SW 1271 (cell line): Measurements from ENCODE around the gene SAC3D1.
"Not testable (repeated sequence)": the region's sequence is repeated elsewhere in the genome, so short reads cannot be mapped to it uniquely, and the experiment has no call there.

Experiments used
- DNase-seq, 2 experiments: peaks; one replicate each; lab custom pipeline; 2025; lab: John Stamatoyannopoulos, UW

Gene SAC3D1

DNA sequence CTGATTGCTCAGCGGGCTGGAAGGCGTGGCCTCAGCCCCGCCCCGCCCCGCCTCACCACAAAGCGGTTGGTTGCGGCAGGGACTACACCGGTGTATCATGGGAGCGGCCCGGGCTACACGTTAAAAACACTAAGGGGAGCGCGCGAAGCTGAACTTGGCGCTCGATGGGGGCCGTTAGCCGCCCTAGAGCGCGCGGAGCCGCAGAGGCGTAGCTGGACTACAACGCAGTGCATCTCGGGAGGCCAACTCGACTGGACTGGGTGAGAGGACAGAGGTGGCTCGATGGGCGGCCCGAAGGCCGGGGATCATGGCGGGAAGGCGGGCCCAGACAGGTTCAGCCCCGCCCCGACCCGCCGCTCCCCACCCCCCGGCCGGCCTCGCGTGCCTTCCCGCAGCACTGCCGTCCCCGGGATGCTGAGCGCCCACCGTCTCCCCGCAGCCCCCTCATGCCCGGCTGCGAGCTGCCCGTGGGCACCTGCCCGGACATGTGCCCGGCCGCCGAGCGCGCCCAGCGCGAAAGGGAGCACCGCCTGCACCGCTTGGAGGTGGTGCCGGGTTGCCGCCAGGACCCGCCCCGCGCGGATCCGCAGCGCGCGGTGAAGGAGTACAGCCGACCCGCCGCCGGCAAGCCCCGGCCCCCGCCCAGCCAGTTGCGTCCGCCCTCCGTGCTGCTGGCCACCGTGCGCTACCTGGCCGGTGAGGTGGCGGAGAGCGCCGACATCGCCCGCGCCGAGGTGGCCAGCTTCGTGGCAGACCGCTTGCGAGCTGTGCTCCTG is at the start of gene SAC3D1:
Gene SAC3D1 (plus strand): TSS at position 364 of the 776 bp plus-strand sequence. CDS start 83 bp downstream, at position 447.
- DNase-seq = peak; percentile 83 to 94

DNA sequence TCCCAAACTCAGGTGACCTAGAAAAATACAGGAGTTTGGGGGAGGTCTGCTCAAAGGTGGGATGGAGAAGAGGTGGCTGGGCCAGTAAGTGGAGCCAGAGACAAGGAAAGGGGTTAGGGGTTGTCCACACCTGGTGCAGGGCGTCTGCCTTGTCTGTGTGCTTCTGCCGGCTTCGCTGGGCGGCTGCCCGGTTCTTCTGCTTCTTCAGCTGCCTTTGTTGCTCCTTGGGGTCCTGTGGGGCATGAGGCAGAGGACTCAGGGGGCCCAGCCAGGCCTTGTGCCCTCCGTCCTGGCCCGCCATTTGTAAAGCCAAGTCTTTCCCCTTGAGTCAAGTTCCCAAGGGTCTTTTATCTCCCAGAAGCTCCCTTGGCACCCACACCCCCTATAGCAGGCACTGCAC is 46.7 kb upstream of the SAC3D1 start:
- no peak for DNase-seq

DNA sequence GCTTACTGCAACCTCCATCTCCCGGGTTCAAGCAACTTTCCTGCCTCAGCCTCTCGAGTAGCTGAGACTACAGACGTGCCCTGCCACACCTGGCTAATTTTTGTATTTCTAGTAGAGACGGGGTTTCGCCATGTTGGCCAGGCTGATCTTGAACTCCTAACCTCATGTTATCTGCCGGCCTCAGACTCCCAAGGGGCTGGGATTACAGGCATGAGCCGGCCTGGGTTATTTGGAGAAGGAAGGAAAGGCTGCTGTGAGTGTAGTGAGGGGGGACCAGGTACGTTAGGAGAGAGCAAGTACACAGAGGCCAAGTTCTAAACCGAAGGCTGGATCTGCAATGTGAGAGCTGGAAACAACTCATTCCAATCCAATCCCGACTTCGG is 44.7 kb upstream of the SAC3D1 start:
- DNase-seq = no peak

DNA sequence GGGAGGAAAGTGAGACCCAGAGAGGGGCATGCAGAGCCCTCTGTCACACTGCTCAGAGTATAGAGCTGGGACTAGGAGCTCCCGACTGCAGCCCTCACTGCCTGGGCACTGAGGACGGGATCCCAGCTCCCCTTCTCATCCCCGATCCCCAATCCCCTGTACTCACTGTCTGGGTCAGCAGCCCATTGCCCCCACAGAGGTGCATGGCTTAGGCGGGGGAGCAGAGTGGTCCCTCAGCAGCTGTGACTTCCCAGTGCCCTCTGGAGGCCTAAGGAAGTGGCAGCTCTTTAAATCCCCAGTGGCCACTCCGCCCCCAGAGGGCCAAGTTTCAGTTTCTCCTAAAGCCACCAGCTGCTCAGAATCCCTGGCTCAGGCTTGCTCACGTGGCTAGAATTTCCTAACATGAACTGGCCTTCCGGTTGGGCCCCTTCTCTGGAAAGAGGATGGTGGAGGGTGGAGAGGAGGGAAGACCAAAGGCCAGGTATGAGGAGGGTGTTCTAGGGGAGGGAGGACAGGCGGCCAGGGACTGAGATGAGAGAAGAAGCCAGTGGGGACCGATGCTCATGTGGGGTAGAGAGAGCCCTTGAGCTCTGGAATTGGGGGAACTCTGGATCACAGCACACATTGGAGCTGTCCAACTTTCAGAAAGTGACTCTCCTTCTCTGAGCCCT is 44.2 kb upstream of the SAC3D1 start, which contains the start of gene BATF2:
Gene BATF2 (minus strand): TSS at position 262 of the 671 bp plus-strand sequence. CDS start 57 bp downstream, at position 205.
- peak; percentile 40 to 80 for DNase-seq

DNA sequence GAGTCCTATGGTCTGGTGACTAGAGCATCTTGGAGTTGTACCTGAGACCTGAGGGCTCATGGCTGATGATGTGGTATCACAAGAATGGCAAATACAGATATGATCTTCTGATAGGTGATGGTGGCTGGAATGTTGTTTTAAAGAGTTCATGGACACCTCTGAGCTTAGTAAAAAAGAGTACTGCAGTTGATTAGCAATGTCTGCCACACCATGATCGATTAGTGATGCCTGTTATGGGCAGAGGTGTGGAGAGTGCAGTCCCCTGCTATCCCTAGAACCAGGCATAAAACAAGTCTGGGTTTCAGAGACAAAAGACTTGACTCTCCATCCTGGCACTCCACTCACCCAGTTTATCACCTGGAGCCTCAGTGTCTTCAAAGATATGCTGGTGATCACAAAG is 42.9 kb upstream of the SAC3D1 start:
- DNase-seq = peak in 1 of 2 experiments; percentile 16

DNA sequence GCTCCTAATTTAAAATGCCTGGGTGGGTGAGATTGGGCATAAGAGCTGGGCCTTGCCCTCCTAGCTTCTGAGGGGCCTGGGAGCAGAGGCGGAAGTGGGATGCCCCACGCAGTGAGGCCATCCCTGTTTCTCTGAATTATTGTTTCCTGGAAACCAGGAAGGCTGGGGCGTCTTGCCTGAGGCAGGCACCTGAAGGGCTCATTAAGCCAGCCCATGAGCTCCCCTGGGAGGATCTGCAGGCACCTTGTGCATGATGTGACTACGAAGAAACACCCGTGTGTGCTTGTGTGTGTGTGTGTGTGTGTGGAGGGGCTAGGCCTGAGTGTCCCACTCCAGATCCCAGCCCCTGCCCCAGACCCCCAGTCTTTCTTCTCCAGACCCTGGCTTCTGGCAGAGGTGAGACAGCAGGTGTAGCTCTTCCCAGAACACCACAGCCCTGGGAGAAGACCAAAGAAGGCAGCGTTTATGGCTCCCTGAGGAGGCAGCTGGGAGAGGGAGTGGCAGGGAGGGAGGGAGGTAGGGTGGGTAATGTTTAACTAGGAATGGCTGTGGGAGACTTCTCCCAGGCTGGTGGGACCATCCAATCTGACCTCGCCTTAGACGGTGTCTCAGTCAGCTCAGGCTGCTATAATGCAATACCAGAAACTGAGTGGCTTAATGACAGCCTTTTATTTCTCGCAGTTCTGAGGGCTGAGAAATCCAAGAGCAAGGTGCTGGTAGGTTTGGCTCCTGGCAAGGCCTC is 42.1 kb upstream of the SAC3D1 start:
- DNase-seq = no peak

DNA sequence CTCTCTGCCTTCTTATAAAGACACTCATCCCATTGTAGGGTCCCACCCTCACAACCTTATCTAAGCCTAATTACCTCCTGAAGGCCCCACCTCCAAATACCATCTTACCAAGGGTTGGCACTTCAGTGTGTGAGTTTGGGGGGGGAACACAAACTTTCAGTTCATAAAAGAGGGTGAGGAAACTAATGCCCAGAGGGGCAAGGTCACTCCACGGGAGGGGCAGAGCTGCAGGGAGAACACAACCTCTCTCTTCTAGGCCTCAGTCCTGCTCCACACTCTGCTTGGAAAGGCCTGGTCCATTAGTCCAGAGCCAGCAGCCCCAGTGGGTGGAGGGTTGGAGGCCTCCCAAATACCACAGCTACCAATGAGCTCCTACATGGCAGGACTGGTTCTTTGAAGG is 41.5 kb upstream of the SAC3D1 start:
- DNase-seq = no peak

DNA sequence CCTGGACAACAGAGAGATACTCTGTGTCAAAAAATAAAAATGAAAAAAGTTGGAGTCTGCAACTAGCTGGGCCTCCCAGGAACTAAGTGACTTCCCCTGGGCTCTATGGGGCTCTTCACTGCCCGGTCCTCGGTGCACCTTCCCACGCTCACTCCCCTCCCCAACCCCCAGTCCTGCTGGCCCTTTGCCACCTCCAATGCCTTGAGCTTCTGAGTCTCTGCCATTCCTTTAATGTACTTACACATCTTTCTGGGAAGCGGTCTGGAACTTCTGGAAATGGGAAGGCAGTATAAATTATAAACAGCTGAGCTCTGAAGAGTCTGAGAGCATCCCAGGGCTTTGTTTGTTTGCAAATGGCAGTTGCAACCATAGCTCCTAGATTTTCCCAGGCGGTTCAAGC is 38.3 kb upstream of the SAC3D1 start:
- no peak for DNase-seq

DNA sequence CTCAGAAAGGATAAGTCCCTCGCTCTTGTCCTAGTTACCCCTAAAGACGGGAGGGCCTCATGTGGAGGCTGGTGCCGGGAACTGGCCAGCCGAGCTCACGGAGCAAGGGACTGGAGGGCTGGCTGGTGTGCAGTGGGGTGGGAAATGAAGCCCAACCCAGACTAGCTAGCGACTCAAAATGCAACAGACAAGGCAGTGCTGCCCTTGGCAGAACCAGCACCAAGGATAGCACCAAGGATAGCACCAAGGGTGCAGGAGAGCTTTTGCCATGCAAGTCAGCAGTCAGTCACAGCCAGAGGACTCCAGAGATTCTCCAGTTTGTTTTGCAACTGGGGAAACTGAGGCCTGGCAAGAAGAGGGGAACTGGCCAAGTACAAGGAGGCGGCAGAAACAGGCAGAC is 37.7 kb upstream of the SAC3D1 start:
- no peak for DNase-seq

DNA sequence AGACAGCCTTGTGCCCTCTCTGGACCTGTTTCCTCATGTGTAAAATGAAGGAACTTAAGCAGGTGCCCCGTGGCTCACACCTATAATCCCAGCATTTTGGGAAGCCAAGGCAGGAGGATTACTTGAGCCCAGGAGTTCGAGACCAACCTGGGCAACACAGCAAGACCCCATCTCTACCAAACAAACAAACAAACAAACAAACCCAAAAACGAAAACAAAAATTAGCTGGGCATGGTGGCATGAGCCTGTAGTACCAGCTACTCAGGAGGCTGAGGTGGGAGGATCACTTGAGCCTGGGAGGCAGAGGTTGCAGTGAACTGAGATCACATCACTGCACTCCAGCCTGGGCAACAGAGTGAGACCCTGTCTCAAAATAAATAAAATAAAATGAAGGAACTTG is 37.0 kb upstream of the SAC3D1 start:
- not testable (repeated sequence) for DNase-seq

DNA sequence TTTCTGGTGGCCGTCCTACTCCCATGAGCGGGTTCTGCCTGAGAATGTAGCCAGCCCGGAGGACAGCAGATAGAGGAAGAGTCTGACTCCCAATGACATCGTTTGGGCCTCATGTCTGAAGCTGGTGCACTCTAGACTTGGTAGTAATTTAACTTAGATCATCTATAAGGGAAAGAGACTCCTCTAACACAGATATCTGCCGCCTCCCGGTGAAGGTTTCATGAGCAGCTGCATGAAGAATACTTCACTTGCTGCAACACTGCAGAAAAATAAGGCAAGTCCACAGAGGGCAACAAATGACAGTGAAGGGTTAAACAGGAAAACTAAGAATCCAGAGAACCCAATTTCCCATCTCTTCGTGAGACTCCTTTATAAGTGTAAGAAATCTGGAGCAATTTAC is 33.0 kb upstream of the SAC3D1 start:
- no peak for DNase-seq

DNA sequence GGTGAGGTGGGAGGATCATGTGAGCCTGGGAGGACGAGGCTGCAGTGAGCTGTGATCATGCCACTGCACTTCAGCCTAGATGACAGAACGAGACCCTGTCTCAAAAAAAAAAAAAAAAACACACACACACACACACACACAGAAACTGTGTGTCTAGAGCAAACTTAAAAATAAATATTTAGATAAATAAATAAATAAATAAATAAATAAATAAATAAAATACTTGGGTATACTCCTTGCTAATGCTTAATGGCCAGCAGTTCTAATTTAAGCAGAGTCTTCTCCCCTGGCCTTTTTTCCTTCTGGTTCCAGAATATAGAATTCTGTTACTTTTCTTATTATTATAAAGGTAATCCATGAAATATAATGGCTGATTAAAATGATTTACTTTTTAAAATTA is 32.1 kb upstream of the SAC3D1 start:
- DNase-seq = no peak

DNA sequence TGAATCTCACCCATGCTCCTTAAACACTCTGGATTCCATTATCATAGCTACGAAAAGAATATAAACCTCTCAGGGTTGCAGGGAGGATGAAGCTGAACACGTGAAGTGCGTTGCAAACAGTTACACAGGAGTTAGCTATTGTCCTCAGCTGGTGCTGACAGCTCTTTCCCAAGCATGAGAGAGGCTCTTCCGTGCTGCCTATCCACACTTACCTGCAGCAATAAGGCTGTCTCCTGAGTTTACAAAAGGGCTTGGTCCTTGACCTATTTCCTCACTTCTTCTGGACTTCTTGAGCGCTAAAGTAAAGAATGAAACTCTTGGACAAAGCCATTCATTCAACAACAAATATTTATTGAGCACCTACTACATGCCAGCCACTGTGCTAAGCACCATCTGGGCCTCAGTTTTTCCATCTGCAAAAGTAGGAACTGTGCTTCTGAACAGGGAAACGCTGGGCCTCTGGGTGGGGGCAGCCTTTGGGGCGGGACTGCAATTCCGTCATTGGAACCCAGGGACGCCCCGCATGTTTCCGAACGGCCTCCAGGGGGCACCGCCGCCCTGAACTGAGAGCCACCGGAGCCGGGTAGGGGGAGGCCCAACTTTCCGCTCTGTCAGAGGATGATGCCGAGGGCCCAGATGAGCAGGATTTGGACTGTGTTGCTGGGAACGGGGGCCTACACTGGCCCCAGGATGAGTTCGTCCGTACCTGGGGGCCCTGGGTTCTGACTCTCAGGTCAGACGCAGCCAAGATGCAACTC is 27.7 kb upstream of the SAC3D1 start:
- peak; percentile 67 to 83 for DNase-seq

DNA sequence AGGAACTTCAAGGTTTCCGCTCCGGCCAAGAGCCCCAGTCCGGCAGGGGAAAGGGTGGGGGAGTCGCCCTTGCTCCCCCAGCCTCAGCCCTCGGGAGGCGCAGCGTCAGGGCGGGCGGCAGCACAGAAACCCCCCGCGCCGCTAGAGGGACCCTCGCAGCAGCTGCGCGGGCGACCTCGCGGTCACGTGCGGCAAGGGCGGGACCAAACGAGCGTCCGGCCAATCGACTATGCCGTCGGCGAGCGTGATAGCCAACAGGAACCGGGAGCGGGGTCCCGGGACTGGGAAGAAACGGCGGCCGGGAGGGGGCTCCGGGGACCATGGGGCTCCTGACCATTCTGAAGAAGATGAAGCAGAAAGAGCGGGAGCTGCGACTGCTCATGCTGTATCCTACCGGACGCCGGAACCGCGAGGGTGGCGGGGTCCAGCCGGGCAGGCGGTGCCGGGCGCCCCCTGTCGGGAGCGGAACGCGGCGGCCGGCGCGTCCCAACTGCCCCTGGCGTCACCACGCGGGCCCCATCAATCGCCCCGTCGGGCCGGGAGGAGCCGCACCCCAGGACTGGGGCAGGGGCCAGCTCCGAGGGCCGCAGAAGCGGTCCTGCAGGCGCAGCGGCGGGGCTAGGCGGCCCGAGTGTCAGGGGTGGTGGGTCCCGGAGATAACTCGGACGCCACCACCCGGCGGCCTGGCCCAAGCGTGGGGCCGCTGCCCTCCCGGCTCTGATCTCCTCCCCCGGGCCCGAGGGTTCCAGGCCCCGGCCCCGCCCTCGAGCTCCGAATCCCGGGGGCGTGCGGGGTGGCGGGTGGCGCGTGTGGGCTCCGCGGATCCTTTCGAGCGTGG is 26.9 kb upstream of the SAC3D1 start, which contains the start of gene ARL2:
Gene ARL2 (plus strand): TSS at position 273 of the 838 bp plus-strand sequence. CDS start 48 bp downstream, at position 321.
- peak; percentile 65 to 87 for DNase-seq

DNA sequence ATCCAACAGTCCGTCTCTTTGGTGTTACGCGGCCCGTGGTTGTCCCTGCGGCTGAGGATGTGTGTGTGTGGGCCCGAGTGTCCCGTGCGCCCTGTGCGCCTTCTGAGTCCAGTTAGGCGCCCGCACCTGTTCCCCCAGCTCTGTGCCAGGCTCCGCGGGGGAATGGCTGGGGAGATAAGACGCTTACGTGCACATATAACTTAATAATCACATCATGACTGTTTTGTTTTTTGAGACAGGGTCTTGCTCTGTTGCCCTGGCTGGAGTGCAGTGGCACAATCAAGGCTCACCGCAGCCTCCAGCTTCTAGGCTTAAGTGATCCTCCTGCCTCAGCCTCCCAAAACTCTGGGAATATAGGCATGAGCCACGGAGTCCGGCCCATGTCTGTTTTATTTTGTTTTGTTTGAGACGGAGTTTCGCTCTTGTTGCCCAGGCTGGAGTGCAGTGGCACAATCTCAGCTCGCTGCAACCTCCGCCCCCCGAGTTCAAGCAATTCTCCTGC is 26.2 kb upstream of the SAC3D1 start:
- DNase-seq = no peak

DNA sequence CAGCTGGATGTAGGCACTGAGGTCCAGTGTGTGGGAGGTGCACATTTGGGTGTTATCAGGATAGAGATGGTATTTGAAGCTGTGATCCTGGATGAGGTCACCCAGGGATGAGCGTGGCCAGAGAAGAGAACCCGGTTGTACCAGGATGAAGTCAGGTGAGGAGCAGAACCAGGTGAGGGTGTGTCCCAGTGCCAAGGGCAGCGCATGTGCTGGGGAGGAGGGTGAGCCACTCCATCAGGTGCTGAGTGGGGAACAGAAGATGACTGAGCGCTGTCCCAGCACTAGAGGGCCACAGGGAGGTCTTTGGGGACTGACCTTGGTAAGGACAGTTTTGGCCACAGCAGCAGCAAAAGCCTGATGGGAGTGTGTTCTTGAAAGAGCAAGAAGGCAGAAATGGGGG is 24.3 kb upstream of the SAC3D1 start:
- no peak for DNase-seq

DNA sequence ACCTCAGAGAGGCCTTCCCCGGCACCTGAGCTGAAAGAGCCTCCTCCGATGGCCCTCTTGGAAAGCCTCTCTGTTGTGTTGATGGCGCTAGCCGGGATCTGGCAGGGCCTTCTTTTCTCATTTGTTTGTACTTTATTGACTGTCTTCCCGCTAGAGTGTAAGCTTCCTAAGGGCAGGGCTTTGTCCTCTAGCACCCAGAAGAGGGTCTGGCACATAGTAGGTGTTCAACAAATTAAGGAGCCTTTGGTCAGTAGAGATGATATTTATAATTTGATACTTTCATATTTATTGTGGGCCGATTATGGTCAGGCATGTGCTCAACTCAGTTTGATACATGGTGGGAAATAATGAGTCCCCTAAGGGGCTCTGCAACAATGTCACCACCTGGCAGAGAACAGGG is 23.1 kb upstream of the SAC3D1 start:
- no peak for DNase-seq

DNA sequence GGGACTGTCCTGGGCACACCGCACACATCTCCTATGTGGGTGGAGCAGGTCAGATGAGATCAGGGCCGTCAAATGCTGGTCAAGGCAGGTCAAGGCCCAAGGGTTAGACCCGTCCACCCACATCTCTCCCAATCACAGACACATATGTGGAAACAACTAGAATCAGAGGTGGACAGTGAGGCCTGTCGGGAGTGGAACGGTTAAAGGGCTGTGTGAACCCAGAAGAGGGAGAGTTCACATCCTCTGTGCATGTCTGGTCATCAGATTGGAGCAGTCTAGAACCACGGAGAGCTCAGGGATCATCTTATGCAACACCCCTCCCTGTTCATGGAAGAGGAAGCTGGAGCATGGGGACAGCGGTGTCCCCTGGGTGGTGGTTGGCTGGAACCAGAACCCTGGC is 21.2 kb upstream of the SAC3D1 start:
- DNase-seq = no peak

DNA sequence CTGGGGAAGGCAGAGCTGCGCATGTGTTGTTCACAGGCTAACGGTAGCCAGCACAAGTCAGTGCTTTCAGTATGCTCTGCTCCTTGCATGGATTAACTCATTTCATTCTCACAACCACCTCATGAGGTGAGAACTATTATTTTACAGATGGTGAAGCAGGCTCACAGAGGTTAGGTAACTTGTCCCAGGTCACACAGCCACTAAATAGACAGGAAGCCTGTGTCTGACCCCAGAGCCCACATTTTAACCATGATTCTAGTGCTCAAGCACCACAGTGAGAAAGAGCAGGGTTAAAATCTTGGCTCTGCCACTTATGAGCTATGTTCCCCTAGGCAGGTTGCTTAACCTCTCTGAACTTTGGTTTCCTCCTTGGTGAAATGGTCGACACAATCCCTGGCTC is 20.0 kb upstream of the SAC3D1 start:
- DNase-seq = no peak

DNA sequence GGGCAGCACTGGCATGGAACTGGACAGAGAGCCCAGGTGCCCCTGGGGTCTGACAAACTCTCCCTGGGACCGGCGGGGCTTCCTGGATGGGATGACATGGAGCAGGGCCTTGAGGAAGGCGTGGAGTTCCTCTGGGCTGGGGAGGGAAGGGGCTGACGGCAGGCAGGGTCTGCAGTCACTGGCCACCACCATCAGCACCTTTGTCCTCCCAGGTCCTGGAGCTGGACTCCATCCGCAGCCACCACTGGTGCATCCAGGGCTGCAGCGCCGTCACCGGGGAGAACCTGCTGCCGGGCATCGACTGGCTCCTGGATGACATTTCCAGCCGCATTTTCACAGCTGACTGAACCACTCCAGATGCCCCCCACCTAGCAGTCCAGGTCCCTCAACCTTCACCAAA is 19.5 kb upstream of the SAC3D1 start:
- no peak for DNase-seq

DNA sequence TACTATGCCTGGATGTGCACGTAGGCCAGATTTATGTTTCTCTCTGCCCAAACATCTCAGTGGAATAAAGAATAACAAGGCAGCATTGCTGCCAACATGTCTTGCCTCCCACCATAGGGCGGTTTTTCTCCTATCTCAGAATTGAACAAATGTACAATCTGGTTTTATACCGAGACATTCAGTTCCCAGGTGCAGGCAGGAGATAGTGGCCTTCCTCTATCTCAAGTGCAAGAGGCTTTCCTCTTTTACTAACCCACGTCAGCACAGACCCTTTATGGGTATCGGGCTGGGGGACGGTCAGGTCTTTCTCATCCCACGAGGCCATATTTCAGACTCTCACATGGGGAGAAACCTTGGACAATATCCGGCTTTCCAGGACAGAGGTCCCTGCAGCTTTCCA is 17.5 kb upstream of the SAC3D1 start:
- DNase-seq = not testable (repeated sequence)
